CD4-positive, alpha-beta T cell treated with Interleukin-2 at 100 ng/mL for 4 hours (primary cell): ENCODE measurements around the gene GPR146.

ENCODE experiments used
- DNase-seq: peaks from one replicate; pipeline ENCODE4 v3.0.0-alpha.2; 2020; ENCODE audit warnings: low spot score

The GPR146 gene

DNA sequence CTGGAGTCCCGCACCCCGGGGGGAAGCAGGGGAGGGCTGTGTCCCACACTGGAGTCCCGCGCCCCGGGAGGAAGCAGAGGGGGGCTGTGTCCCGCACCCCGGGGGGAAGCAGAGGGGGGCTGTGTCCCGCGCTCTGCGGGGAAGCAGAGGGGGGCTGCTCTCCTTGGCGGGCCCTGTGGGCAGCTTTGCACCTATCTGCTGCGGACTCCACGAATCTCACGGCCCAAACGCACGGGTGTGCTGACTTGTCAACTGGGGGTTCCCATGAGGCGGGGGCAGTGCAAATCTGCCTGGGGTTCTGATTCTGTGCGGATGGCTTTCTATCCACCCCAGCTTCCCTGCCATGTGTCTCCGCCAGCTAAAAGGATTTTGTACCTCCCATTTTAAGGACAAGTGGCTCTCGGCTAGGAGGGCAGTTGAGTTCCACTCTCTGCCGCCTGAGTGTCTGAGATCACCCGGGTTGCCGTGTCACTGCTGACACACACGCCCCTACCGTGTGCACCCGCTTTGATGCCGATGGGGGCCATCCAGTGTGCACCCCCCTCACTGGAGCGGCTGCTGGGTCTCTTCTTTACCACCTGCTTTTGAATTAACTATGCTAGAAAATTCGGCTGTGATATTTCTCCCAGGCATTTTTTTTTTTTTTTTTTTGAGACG lies 64.0 kb downstream of the GPR146 start:
- DNase-seq, result no peak
